GM12874 (cell line): Measurements from ENCODE around the gene C11orf68.

ENCODE experiments used
- CTCF ChIP-seq: IDR thresholded peaks from 2 replicates; pipeline ENCODE4 v1.5.1; 2011; ENCODE audit warnings: low read depth, mild to moderate bottlenecking, control low read depth, low read length, moderate library complexity; ENCODE audit not compliant: insufficient read depth

Gene C11orf68

GRCh38 chr11:65891219-65892136, 27.4 kb downstream of the C11orf68 start:
- peak; percentile 67 for TF ChIP-seq CTCF

DNA sequence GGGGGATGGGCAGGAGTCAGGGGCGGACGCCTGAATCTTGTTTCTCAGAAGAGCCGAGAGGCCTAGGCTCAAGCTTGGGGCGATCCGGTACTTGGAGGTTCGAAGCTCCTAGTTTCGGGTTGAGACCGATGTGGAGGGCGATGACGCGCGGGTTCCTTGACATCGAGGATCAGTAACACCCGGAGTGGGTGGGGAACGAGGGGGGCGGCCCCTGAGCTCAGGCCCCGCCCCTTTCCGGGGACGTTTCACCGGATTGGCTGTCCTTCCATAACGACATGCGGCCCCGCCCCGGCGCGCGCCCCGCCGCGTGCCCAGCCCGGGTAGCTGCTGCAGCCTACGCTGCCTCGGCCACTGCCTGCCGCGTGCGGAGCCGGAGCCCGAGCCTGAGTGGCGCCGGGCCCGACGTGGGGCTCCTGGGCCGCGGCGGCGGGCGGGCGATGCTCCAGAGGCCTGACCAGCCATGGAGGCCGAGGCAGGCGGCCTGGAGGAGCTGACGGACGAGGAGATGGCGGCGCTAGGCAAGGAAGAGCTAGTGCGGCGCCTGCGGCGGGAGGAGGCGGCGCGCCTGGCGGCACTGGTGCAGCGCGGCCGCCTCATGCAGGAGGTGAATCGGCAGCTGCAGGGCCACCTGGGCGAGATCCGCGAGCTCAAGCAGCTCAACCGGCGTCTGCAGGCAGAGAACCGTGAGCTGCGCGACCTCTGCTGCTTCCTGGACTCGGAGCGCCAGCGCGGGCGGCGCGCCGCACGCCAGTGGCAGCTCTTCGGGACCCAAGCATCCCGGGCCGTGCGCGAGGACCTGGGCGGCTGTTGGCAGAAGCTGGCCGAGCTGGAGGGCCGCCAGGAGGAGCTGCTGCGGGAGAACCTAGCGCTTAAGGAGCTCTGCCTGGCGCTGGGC, 28.3 kb downstream of the C11orf68 start, which contains the start of gene CCDC85B:
Gene CCDC85B (plus strand): TSS at position 350 of the 895 bp plus-strand sequence. CDS start 111 bp downstream, at position 461.
- 0 out of 2 replicates have a peak, but pooled peaks have one; percentile 4 for TF ChIP-seq CTCF

DNA sequence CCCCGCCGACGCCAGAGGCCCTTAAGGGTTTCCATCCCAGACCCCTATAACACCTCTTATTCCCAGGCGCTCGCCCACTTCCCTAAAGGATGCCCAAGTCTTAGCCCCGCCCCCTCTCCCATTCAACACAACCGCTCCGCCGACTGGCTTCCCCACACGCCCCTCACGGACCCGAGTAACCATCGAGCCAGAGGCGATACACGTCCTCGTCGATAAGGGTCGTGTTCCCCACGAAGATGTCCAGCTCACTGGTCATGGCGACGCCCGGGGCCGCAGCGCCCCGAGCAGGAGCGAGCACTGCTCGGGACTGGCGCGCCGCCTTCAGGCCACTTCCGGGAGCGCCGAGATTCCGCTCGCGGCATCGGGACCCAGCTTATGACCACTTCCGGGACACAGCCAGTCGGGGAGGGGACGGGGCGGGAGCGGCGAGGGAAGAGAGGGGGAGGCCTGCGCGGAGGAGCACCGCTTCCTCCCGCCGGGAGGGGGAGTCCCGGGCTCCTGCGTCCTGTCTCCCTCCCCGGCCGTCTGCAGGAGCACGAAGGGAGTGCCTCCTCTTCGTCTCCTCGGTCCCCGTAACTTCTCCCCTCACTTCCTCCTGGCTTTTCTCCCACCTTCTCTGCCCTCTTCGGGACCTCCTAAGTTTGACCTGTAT, 30.6 kb downstream of the C11orf68 start, which contains the start of gene FIBP:
Gene FIBP (minus strand): TSS at position 309 of the 652 bp plus-strand sequence. CDS start 53 bp downstream, at position 256.
- TF ChIP-seq CTCF, result peak; percentile 91

DNA sequence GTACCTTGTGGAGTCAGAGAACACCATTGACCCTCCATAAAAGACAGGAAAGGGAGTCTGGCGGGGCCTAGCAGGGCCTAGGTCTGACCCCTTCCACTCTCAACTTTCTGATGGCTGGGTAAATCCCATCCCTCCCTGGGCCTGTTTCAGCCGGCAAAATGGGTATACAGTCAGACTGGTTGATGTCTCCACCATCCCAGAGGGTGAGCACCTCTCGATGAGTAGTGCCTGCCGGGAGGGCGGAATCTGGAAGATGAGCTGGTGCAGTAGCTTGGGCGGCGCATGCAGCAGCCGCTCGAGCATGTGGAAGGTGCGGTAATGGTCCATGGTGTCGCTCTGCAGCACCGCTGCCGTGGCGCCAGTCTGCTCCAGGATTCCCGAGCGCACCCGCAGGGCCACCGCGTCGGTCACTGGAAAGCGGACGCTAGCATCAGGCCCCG, 31.1 kb downstream of the C11orf68 start:
- no peak for TF ChIP-seq CTCF

- TF ChIP-seq CTCF, result no peak
These were observed 31.8 kb downstream of the C11orf68 start for GRCh38 chr11:65886826-65887722.

DNA sequence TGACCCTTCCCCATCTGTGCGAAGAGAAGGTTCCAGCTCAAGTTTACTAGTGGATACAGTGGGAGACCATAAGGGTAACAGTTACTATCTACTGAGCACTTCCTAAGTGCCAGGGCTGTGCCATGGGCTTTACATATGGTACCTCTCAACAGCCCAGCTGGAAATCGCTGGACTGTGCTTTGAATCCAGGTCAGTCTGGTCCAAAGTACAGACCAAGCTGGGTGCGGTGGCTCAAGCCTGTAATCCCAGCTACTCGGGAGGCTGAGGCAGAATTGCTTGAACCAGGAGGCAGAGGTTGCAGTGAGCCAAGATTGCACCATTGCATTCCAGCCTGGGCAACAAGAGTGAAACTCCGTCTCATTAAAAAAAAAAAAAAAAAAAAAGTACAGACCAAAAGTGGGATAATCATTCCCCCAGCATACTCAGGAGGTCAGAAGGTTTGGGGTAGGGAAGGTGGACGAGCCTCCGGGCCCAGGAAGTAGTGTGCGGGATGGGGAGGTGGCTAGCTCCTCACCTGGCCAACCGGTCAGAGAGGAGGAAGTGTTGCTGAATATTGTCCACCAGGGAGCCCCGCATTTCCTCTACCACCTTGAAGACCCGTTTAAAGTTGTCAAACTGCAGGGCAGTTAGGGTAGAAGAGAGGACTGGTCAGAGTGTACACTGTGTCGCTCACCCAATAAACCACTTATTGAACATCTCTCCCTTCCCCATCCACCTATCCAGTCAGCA, 32.9 kb downstream of the C11orf68 start:
- no peak for TF ChIP-seq CTCF
